ENCODE measurements around the gene NSMF.

DNA sequence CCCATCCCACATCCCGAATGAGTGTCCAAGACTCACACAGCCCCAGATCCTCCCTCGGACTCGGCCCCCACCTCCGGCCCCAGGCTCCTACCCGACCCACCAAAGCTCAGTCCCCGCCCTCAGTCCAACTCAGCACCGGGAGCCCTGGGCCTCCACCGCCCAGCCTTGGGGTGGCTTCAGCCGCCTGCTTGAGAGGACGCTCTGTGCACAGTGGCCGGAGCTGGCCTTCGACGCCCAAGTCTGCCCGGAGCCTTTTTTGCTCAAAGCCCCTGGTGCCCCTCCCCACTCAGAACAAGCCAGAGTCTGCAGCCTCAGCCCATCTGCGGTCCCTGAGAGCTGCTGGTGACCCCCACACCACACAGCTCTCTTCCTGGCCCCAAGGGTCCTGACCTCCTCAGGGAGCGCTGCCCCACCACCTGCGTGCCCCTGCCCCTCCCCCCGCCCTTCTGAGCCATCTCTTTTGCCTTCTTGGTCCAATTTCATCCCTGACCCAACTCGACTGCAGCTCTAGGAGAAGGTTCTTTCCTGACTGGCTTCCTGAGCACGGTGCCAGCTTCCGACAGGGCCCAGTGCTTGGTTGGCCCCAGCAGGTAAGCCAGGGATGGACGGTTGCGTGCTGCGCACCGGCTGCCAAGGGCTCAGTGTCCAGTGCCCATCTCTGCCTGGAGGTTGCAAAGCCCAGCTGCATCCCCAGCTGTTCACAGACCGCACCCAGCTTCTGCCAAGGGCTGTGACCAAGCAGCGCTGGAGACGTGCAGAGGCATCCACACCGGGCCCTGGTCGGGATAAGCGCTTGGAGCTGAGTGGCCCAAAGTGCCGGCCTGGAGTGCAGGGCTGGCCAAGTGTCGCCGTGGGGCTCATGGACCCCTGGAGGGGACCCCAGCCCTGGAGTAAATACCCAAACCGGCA, 27.7 kb upstream of the NSMF start:
- no peak for TF ChIP-seq EZH2 (IDR thresholded peaks at IDR 0.05; ENCODE audit: borderline replicate concordance, low read length)
- TF ChIP-seq CTCF (IDR thresholded peaks at IDR 0.05; ENCODE audit: low read length), result no peak
